ENCODE data around the gene USP28.
"Not testable (repeated sequence)": the region's sequence is repeated elsewhere in the genome, so short reads cannot be mapped to it uniquely, and the experiment has no call there.

USP28 gene, protein sequence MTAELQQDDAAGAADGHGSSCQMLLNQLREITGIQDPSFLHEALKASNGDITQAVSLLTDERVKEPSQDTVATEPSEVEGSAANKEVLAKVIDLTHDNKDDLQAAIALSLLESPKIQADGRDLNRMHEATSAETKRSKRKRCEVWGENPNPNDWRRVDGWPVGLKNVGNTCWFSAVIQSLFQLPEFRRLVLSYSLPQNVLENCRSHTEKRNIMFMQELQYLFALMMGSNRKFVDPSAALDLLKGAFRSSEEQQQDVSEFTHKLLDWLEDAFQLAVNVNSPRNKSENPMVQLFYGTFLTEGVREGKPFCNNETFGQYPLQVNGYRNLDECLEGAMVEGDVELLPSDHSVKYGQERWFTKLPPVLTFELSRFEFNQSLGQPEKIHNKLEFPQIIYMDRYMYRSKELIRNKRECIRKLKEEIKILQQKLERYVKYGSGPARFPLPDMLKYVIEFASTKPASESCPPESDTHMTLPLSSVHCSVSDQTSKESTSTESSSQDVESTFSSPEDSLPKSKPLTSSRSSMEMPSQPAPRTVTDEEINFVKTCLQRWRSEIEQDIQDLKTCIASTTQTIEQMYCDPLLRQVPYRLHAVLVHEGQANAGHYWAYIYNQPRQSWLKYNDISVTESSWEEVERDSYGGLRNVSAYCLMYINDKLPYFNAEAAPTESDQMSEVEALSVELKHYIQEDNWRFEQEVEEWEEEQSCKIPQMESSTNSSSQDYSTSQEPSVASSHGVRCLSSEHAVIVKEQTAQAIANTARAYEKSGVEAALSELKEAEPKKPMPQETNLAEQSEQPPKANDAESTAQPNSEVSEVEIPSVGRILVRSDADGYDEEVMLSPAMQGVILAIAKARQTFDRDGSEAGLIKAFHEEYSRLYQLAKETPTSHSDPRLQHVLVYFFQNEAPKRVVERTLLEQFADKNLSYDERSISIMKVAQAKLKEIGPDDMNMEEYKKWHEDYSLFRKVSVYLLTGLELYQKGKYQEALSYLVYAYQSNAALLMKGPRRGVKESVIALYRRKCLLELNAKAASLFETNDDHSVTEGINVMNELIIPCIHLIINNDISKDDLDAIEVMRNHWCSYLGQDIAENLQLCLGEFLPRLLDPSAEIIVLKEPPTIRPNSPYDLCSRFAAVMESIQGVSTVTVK

DNA sequence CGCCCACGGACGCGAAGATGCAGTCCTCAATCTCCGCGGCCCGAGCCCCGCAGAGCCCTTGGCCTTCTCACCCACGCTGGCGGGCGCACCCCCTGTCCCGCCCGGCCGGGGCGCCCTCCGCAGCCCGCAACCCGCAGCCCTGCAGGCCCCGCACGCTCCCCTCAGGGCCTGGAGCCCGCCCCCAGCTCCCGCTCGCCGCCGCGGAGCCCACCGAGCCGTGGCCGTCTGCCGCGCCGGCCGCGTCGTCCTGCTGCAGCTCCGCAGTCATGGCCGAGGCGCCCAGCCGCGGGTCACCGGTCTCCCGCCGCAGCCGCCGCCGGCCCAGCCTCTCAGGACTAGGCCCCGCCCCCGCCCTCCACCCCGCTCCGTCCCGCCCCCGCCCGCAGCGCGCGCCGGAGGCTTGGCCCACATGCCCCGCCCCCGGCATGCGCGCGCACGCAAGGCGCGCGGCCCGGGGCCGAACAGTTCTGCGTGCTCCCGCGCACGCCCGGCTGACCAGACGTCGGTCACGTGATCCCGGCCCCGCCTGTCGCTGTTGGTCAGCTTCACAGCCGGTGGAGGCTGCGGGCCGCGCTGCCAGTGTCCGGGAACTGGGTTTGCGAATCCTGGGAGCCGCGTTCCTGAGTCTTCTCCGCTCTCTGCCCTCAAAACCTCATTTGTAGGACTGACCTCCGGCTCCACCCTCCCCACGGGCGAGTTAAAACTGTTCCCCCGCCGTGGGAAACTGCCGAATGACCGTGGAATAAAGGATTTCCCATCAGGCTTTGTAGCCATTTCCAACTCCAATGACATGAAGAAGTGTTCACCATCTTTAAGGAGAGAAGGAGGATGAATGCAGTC is at the start of gene USP28:
USP28 (minus strand) TSS at position 339 of the 840 bp plus-strand sequence; CDS start at position 268, 71 bp downstream.
- H3K27ac ChIP-seq = peak within 1 kb of the TSS; percentile 69
- peak; percentile 57 for DNase-seq (ENCODE audit: low read depth, low spot score)

DNA sequence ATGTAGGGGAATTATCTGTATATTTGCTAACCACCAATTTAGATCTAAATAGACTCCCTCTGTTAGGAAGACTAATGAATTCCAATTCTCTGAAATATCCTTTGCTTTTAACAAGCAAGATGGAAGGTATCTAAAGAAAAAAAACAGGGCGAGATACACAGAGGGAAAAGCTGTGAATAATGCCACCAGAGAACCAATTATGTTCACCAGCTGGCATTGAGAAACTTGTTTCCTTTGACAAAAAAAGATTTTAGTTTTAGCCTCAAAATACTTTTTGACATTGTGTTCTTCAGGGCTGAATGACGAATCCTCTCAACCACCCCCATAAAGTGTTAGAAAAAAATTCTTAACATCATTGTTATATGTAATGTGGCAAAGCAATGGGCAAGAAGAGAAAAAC is 48.2 kb upstream of the USP28 start:
- no peak for DNase-seq (ENCODE audit: low read depth, low spot score)

DNA sequence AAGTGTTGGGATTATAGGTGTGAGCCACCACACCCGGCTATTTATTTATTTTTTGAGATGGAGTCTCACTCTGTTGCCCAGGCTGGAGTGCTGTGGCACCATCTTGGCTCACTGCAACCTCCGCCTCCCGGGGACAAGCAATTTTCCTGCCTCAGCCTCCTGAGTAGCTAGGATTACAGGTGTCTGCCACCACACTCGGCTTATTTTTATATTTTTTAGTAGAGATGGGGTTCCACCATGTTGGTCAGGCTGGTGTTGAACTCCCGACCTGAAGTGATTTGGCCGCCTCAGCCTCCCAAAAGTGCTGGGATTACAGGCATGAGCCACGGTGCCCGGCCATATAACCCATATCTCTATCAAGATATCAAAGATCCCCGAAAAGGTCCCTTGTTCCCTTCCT is 36.1 kb upstream of the USP28 start:
- not testable (repeated sequence) for DNase-seq (ENCODE audit: low read depth, low spot score)

More for the DNA sequence above, 48.2 kb upstream of the USP28 start:
- H3K27ac ChIP-seq = no peak overlapping the region

GRCh38 chr11:113908098-113908497 is 32.7 kb upstream of the USP28 start:
- DNase-seq (ENCODE audit: low read depth, low spot score) = no peak
- no peak overlapping the region for H3K27ac ChIP-seq

More for the DNA sequence above, 36.1 kb upstream of the USP28 start:
- not testable (repeated sequence) for H3K27ac ChIP-seq

GRCh38 chr11:113907681-113908080 is 32.3 kb upstream of the USP28 start:
- no peak for DNase-seq (ENCODE audit: low read depth, low spot score)
- H3K27ac ChIP-seq = no peak overlapping the region

DNA sequence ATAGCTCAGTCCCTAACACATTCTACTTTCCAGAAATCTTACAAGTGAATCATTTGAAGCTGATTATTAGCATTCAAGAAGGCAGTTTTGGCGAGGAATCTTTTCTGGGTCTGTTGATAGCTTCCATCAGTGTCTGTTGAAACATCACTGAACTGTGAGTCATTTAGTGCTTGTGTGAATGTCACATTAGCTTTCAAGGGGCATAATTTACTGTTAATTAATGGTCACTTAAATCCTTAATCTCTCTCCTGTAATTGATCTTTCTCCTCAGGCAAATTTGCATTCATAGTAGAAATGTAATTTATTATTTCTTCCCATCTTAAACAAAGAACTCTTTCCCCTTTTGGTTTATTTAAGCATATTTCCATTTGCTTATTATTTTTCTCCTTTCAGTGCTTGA is 31.8 kb upstream of the USP28 start:
- no peak for DNase-seq (ENCODE audit: low read depth, low spot score)
- no peak overlapping the region for H3K27ac ChIP-seq

DNA sequence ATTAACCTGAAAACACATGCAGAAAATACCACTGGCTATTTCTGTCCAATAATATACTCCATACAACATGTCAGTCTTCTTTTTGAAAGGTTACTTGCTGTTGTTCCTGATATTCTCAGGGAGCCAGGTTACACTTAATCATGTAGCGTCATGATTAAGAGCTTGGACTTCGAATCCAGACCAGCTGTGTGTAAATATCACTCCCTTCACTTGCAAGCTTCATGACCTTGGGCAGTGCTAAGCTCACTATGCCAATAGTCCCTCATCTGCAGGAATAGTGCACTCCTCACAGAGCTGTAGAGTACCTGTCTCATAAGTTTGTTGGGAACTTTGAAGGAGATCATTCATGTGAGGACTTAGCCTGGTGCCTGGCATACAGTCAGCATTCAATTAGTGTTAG is 31.1 kb upstream of the USP28 start:
- H3K27ac ChIP-seq = no peak overlapping the region
- DNase-seq (ENCODE audit: low read depth, low spot score) = no peak

DNA sequence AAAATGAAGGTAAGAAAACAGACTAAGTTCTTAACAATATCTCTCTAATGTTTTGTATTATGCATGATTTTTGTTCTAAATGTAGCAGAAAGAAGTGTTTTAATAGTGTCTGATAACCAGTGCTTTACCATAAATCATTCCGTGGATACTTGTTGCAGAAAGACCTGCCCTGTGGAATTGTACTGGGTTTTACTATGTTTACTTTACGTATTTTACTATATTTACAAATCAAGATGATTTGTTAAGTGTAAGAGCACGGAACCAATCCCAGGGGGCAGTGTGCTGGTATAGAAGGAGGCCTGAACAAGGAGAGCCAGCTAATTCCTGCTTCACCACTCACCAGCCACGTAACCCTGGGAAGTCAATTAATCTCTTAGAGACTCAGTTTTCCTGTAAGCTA is 30.7 kb upstream of the USP28 start:
- peak; percentile 59 for DNase-seq (ENCODE audit: low read depth, low spot score)
- H3K27ac ChIP-seq = no peak overlapping the region

DNA sequence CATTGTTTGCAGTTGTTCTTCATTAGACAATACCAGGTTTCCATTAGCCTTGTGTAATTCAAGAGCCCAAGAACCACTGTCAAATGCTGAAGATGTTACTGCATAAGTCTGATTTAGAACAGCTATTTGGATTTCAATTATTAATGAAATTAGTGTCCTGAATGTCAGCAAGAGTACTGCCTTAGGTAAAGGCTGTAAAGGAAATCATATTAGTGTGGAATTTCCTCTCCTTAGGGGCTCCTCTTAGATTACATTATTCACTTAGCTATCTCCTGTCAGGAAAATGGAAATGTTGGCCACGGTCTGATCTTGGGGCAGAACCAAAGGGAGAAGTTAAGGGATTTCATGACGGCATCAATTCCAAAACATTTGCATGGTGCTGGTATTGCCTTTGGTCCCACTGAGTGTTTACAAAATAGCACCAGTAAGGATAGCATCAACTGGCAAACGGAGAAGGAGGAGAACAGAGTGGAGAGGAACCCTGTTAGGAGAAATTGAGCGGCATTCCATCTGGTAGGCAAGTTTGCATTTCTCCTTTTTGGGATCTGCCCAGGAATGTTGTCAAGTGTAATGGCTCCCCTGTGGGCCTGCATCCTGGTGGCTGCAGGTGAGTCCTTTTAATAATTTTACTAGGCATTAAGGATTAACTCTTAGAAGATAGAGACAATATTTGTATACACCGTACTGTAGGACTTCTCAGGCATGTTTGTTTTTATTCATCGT is 29.2 kb upstream of the USP28 start, which contains the start of gene HTR3B:
HTR3B (plus strand) TSS at position 418 of the 723 bp plus-strand sequence; CDS start at position 556, 138 bp downstream.
- DNase-seq (ENCODE audit: low read depth, low spot score) = no peak
- no peak within 1 kb of the TSS for H3K27ac ChIP-seq

- no peak overlapping the region for H3K27ac ChIP-seq
- no peak for DNase-seq (ENCODE audit: low read depth, low spot score)
Observed at GRCh38 chr11:113901141-113901540, 25.8 kb upstream of the USP28 start.

DNA sequence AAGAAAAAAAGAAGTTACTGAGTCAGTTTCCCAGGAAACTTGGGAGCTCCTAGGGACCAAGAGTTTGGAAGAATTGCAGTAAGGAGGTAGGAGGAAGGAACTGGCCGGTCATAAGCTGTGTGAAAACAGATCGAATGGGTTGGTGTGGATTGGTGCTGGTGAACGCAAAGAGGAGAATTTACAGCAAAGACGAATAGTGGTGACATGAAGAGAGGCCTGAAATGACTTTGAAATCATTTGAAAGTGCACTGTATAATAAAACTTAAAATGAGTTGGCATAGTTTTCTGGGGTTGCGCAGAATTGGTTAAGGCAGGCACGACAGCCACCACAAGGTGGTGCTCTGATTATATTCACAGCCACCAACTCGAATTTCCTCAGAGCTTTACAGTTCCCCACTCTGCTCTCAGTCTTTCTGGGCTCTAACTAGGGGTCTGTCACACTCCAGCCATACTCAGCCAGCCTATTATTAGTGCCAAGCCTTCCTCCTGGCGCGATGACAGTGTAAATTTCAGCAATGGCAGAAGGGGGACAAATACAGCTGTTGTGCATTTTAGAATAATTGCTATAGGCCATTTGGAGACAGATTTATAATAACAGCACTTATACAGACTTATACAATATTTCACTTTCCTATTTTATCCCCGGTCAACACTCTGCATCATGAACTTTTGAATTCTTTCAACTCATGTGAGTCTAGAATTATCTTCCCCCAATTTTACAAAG is 20.9 kb upstream of the USP28 start:
- DNase-seq (ENCODE audit: low read depth, low spot score) = no peak
- no peak overlapping the region for H3K27ac ChIP-seq

DNA sequence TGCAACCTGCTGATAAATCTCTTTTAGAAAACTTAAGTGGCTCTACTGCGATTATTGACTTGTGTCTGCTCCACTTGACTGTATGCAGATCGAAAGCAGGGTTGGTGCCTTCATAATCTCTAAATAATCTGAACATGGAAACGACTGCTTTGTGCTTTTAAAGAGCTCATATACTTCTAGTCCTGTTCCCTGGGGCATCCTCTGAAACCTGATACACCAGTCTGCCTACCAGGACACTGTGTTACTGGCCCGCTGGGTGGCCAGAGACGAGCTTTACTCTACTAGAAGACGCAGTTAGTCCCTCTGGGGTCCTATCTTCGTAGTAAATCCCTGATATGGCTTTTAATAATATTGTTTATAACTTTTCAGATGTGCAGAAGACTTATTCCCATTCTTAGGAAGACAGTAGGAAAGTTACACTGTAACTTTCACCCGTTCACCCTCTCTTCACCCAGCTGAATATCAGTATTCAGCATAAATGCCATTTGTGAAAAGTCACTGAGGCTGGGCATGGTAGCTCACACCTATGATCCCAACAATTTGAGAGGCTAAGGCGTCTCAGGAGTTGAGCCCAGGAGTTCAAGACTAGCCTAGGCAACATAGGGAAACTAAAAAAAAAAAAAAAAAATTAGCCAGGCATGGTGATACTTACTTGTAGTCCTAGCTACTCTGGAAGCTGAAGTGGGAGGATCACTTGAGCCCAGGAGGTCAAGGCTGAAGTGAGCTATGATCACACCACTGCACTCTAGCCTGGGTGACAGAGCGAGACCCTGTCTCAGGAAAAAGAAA is 20.2 kb upstream of the USP28 start:
- DNase-seq (ENCODE audit: low read depth, low spot score) = no peak
- no peak overlapping the region for H3K27ac ChIP-seq

DNA sequence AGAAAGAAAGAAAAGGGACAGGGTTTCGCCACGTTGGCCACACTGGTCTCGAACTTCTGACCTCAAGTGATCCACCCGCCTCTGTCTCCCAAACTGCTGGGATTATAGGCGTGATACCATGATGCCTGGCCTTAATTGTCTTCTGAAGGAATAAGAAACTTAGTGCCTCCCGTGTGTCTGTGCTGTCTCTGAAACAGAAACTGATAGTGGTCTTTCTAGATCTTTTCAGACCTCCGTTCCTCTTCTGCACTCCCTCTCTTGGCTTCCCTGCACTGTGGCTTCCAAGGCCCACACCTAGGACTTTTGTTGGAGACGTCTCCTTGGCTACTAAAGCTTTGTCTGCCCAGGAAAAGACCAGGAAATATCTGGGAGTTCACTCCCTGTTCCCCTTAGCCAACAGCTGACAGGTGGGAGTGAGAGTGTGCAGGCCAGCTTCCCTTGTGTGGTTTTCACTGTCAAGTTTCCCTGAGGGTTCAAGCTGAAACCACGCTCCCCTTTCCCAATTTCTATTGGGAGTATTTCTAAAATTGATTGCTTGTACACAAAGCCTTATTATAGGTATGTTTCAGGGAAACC is 19.1 kb upstream of the USP28 start:
- no peak for DNase-seq (ENCODE audit: low read depth, low spot score)
- H3K27ac ChIP-seq = no peak overlapping the region

DNA sequence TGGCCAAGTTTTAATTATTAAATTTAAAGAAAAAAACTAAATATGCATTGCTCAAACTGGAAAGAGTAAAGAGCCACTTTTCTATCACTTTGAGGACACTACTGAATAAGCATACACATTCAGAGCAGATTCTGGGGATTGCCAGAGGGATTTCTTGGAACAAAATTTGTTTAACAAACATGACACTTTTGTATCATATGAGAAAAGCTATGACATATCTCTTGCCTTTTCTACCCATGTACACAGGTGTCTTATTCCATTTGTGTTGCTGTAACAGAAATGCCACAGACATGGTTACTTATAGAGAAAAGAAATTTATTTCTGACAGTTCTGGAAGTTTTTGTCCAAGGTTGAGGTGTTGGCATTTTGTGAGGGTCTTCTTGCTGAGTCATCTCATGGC is 13.5 kb upstream of the USP28 start:
- DNase-seq (ENCODE audit: low read depth, low spot score) = no peak
- no peak overlapping the region for H3K27ac ChIP-seq

DNA sequence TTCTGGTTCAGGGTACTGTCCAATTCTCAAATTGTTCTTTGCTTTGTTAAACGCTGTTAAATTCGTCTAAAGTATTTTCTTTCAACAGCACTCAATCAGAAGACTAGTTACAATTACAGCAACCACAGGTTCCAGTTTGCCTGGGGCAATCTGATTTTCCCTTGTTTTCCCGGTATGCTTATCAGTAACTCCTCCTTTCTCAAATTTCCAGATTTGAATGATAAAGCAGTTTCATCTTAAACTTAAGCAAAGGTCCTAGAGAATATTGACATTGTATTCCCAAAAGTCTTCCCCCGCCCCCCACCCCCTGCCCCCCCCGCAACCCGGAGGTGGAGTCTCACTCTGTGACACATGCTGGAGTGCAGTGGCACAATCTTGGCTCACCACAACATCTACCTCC is 10.5 kb upstream of the USP28 start:
- no peak for DNase-seq (ENCODE audit: low read depth, low spot score)
- H3K27ac ChIP-seq = no peak overlapping the region

DNA sequence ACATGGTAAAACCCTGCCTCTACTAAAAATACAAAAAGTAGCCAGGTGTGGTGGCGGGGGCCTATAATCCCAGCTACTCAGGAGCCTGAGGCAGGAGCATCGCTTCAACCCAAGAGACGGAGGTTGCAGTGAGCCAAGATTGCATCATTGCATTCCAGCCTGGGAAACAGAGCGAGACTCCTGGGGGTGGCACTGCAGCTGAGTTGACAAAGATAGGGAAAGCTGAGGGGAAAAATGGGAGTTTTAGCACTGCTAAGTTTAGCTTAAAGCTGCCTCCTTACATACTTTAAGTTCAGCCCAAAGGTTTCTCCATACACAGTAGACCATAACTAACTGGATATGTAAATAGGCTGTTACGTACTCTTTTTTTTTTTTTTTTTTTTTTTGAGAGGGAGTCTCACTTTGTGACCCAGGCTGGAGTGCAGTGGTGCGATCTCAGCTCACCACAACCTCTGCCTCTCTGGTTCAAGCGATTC is 9.0 kb upstream of the USP28 start:
- no peak for DNase-seq (ENCODE audit: low read depth, low spot score)
- no peak overlapping the region for H3K27ac ChIP-seq

GRCh38 chr11:113881856-113882255 is 6.5 kb upstream of the USP28 start:
- DNase-seq (ENCODE audit: low read depth, low spot score) = no peak
- H3K27ac ChIP-seq = no peak overlapping the region
